WTC11 (cell line): ENCODE results near the gene CDNF.

Experiments used
- FOXP1 ChIP-seq: sonication (generic); formaldehyde crosslinking; IDR thresholded peaks from 2 replicates; pipeline ENCODE4 v1.8.0; 2022; ENCODE audit warnings: missing genetic modification reagents, mild to moderate bottlenecking, moderate library complexity, borderline replicate concordance
- IRF2 ChIP-seq: sonication (generic); formaldehyde crosslinking; IDR thresholded peaks from 2 replicates; pipeline ENCODE4 v1.8.0; 2022; ENCODE audit warnings: low read depth, missing genetic modification reagents, borderline replicate concordance

DNA sequence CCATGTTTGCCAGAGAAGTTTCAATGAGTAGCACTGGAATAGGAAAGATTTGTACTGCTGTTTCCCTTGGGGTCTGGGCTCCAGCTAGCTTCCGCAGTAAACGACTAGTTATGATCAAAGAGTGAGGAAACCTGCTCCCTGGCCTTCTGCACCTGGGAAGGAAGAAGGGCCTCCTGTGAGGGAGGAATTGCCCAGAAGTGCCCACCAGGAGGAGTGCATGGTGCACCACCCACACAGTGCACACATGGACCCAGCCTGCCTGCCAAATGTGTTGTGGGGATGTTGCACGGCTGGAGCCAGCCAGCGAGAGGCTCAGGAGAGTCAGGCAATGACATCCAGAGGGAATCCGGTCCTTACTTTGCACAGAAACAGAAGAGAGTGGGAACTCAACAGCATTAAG is 36.1 kb downstream of the CDNF start:
- TF ChIP-seq IRF2 (CRISPR knock-in tag) (no peak), FOXP1 (CRISPR knock-in tag) (no peak)
